GM12864 (cell line): Measurements from ENCODE around the gene AIG1.

Experiments used
- DNase-seq: peaks from one replicate; pipeline ENCODE4 v3.0.0-alpha.2; 2011; ENCODE audit warnings: low read depth
- H3K4me3 ChIP-seq: 2 replicates; pipeline ENCODE4 v1.5.1; 2011; ENCODE audit warnings: mild to moderate bottlenecking, low read depth, low read length, control low read depth
- CTCF ChIP-seq: IDR thresholded peaks from 2 replicates; pipeline ENCODE4 v1.5.1; 2011; ENCODE audit warnings: low read depth, mild to moderate bottlenecking, moderate library complexity, low read length, control low read depth, inconsistent platforms; ENCODE audit errors: missing control alignments

Gene AIG1

GRCh38 chr6:143179096-143179495 lies 118.4 kb downstream of the AIG1 start:
- no peak for TF ChIP-seq CTCF
- DNase-seq, result no peak
- no peak overlapping the region for H3K4me3 ChIP-seq

DNA sequence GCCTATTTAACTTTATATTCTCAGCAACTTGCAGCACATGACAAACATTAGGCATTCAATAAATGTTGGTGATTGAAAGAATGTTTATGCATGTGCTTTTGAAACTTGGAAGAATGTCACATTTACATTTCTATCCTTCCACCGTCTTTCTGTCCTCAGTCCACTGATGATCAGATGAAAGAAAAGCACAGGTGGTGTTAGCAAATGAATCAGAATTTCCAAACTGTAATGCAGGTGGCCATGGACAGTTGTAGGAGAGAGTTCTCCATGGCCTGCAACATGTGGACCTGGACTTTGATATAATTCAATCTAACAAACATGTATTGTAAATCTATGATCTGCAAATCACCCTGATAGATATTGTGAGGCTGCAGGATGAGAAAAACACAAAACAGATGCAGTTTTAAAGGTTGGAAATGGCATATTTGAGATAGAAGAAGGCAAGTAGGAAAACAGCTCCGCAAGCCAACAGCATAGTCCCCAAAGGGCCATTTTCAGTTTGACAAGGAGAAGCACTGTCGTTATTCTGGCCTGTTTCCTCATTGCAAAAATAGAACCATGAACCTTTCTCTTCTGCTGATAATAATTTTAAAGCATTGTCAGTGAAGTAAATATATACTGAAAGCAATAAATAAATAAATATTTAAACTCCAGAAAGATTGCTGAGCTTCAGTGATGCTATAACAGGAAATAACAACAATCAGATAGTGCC lies 119.4 kb downstream of the AIG1 start:
- no peak overlapping the region for H3K4me3 ChIP-seq
- no peak for TF ChIP-seq CTCF

GRCh38 chr6:143180826-143181225 lies 120.1 kb downstream of the AIG1 start:
- no peak for DNase-seq
- TF ChIP-seq CTCF, result no peak
- H3K4me3 ChIP-seq, result no peak overlapping the region

More for the DNA sequence above, 119.4 kb downstream of the AIG1 start:
- DNase-seq, result no peak

GRCh38 chr6:143183666-143184065 lies 123.0 kb downstream of the AIG1 start:
- no peak overlapping the region for H3K4me3 ChIP-seq
- no peak for DNase-seq
- TF ChIP-seq CTCF, result no peak

- no peak overlapping the region for H3K4me3 ChIP-seq
- no peak for TF ChIP-seq CTCF
- no peak for DNase-seq
These were observed 124.6 kb downstream of the AIG1 start for GRCh38 chr6:143185288-143185687.

DNA sequence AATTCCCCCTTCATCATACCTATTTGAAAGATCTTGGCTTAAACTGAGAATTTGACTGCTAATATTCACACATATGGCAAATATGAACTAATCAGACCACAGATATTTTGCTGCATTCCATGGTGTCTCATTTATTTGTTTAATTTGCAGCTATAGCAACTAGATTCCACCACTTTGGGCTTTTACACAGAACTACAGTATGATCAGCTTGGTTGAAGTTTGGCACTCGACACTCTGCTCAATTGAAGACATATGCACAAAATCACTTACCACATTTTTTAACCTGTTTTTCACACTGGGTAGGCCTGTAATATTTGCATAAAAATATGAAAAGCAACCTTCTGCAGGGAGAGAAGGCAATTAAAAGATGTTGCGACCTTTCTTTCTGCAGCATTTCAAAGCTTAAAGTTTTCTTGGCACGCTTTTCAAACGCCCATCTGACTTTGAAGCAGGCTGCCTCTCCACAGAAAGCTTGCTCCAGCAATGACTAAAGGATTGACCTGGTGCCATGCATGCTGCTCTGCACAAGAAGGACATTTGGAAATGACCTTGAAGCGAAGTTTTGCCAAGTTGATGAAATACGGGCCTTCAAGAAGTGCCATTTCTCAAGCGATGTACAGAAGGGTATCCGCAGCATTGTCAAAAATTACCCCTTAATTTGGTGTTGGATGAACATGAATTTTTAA lies 126.7 kb downstream of the AIG1 start:
- no peak for DNase-seq
- no peak overlapping the region for H3K4me3 ChIP-seq
- no peak for TF ChIP-seq CTCF

GRCh38 chr6:143188292-143188691 lies 127.6 kb downstream of the AIG1 start:
- no peak overlapping the region for H3K4me3 ChIP-seq
- DNase-seq, result no peak
- no peak for TF ChIP-seq CTCF
